Heart left ventricle (tissue), 16 donors: ENCODE data around the gene SFT2D3. TPM values are rescaled to one million over a fixed set of nuclear protein-coding genes. Genes with fewer than 3 reads are reported as not detected.

Source experiments
- ATAC-seq, 4 donors: fragments of 200-7000 bp; cut with Tn5 transposase; one replicate each; pipeline ENCODE4 v1.9.1; 2020 to 2022; ENCODE audit warnings: moderate library complexity in 4 of 4, mild to moderate bottlenecking in 3 of 4, moderate number of reproducible peaks in 1 of 4
- DNase-seq, 5 donors: peaks; one replicate each; pipeline ENCODE4 v3.0.0-alpha.2; 2020
- H3K27ac ChIP-seq, 12 donors: fragments of 200-600 bp; sonication (generic) in 4 of 12; one replicate each; pipeline versions ENCODE4 v1.5.0 to v1.8.0; 2016 to 2022; ENCODE audit warnings: mild to moderate bottlenecking in 2 of 12
- H3K27me3 ChIP-seq, 9 donors: fragments of 200-600 bp; sonication (generic) in 2 of 9; one replicate each; pipeline versions ENCODE4 v1.5.1 to v1.8.0; 2016 to 2022; ENCODE audit warnings: mild to moderate bottlenecking in 3 of 9
- H3K36me3 ChIP-seq, 9 donors: fragments of 200-600 bp; sonication (generic) in 2 of 9; one replicate each; pipeline versions ENCODE4 v1.5.0 to v1.8.0; 2018 to 2022; ENCODE audit warnings: mild to moderate bottlenecking in 2 of 9
- H3K4me1 ChIP-seq, 12 donors: fragments of 200-600 bp; sonication (generic) in 4 of 12; one replicate each; pipeline versions ENCODE4 v1.5.0 to v1.8.0; 2016 to 2022; ENCODE audit warnings: mild to moderate bottlenecking in 3 of 12
- H3K4me3 ChIP-seq, 12 donors: fragments of 200-600 bp; sonication (generic) in 4 of 12; one replicate each; pipeline versions ENCODE4 v1.5.0 to v1.8.0; 2017 to 2022; ENCODE audit warnings: mild to moderate bottlenecking in 9 of 12, moderate library complexity in 4 of 12
- H3K9me3 ChIP-seq, 12 donors: fragments of 200-600 bp; sonication (generic) in 4 of 12; one replicate each; pipeline versions ENCODE4 v1.5.0 to v1.8.0; 2016 to 2022; ENCODE audit warnings: mild to moderate bottlenecking in 1 of 12
- POLR2A ChIP-seq, 2 donors: fragments of 450-650 bp; IDR thresholded peaks; one replicate each; pipeline ENCODE4 v1.6.1; 2017; ENCODE audit warnings: antibody characterized with exemption in 2 of 2, mild to moderate bottlenecking in 2 of 2, moderate library complexity in 2 of 2
- WGBS, 4 donors: extraction: QIAGEN DNeasy Blood & Tissue Kit in 2 of 4; methylation state at CpG; one replicate each; pipeline versions ENCODE4 v1.1.5 to v1.1.7; 2013 to 2018; 5-methylcytosine and 5-hydroxymethylcytosine counted together
- intact Hi-C, 10 donors: fragments of 100-400 bp; cut with DNase I; formaldehyde crosslinking; loops; one replicate each; pipeline versions ENCODE4 v1.11.1 to v1.14.2; 2022
- long read RNA-seq, 3 donors: library from polyadenylated mRNA; unstranded; transcript quantifications; one replicate each; pipeline ENCODE4 v2.0.0, GENCODE V29; 2020 to 2021
- polyA plus RNA-seq, 2 donors: library from polyadenylated mRNA; stranded (reverse); fragments of 200-250 nt; gene quantifications; one replicate each; pipeline ENCODE4 v1.2.3, GENCODE V29; 2013
- total RNA-seq, 9 donors: library from RNA; depleted of rRNA in 2 of 9; stranded (reverse); fragments of >200 nt in 2 of 9; fragmentation: NEBNext Ultra II Directional in 3 of 9; extraction: Animal tissue kit (Norgen Biotek cat#: 25700) in 3 of 9; gene quantifications; one replicate each; pipeline versions ENCODE4 v1.1.0 to v1.2.4, GENCODE V29; 2016 to 2023
- TF ChIP-seq, protein P1 (sequence below), 12 donors: fragments of 200-600 bp; sonication (generic) in 4 of 12; IDR thresholded peaks; one replicate each; pipeline versions ENCODE4 v1.5.0 to v1.8.0; 2018 to 2022; ENCODE audit warnings: antibody characterized with exemption in 12 of 12, mild to moderate bottlenecking in 5 of 12
- donor health status: ischemic (EF 13 %, LVEDD 7.1; RV severe dilation, severe dysfunction).
- donor health status: healthy with polysubstance abuse.
- donor health status: DM: no; HTN: yes; CAD: no.
- donor health status: DM: no; HTN: no; CAD: no.
- donor health status: ischemic (EF 25% LVEDD 6.9; RV normal size, moderate dysfunction).
- donor health status: ischemic (EF 25% LVEDD 5.7; RV mildly dilated, moderate dysfunction).
- donor health status: healthy.
- donor health status: DM: yes; HTN: yes; CAD: no.
- donor health status: ischemic (EF 35%, LVEDD 5.7; RV mildly dilated, moderate dysfunction).
- donor health status: nonischemic (EF 11% LVEDD 7.7; RV severe dilation, severe dysfunction).
- donor health status: DM: yes; HTN: yes; CAD: no.
- donor health status: PGD.
- donor health status: ischemic (EF 29% LVEDD 5.4; RV normal size, mild dysfunction).
- donor health status: nonischemic (EF 23%, LVEDD 6.1; RV moderate dilation, normal function).

Gene SFT2D3, protein sequence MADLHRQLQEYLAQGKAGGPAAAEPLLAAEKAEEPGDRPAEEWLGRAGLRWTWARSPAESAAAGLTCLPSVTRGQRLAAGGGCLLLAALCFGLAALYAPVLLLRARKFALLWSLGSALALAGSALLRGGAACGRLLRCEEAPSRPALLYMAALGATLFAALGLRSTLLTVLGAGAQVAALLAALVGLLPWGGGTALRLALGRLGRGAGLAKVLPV
- 1 to 10 TPM; 2.4 to 5.2 (median 3.7) TPM for total RNA-seq
- polyA plus RNA-seq, result 1 to 10 TPM; 2.8 to 3.4 TPM
- long read RNA-seq, donor 1, transcript SFT2D3-201 (1 exons, 3,735 nt), result major isoform, 21 of 21 reads
- long read RNA-seq, donor 1, partial matches to known transcripts, result 0 of 21 reads
- long read RNA-seq, donor 1, other reads (novel, unspliced or antisense), result 0 of 21 reads
- long read RNA-seq, donor 2, partial matches to known transcripts, result 0 of 1 reads
- long read RNA-seq, donor 2, other reads (novel, unspliced or antisense), result 0 of 1 reads
- long read RNA-seq, donor 3, transcript SFT2D3-201 (1 exons, 3,735 nt), result major isoform, 7 of 7 reads
- long read RNA-seq, donor 3, partial matches to known transcripts, result 0 of 7 reads
- long read RNA-seq, donor 3, other reads (novel, unspliced or antisense), result 0 of 7 reads

DNA sequence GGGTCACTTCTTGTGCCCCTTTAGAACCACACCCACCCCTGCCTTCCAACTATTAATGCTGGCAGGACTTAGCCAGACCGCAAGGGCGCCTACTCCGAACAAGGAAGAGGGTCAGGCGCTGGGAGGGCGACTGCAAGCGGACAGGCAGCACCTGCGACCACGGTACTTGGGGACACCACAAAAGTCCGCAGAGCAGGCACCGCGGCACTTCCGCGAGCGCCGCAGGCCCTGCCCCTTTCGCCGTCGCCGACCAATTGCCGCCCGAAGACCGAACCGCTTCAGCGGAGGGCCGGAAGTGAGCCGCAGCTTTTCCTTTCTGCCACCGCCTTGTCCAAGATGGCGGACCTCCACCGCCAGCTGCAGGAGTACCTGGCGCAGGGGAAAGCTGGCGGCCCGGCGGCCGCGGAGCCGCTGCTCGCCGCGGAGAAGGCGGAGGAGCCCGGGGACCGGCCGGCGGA, at the start of gene SFT2D3:
SFT2D3 (plus strand) TSS at position 305 of the 458 bp plus-strand sequence; CDS start at position 337, 32 bp downstream.
- 0% methylated on average over 38 to 44 of the region's 44 CpGs for WGBS, 4 donors
- ATAC-seq, result peak; percentile 88 to 94 (median 88)
- intact Hi-C loops, result loop anchor here in 9 of 10 donors (5.0 to 10.0 kb wide), 7 partner anchors 49 to 186 kb away; partner anchors contain the start of genes IWS1 (in 4 of the 9), POLR2D (in 4 of the 9) and WDR33 (in 3 of the 9)

DNA sequence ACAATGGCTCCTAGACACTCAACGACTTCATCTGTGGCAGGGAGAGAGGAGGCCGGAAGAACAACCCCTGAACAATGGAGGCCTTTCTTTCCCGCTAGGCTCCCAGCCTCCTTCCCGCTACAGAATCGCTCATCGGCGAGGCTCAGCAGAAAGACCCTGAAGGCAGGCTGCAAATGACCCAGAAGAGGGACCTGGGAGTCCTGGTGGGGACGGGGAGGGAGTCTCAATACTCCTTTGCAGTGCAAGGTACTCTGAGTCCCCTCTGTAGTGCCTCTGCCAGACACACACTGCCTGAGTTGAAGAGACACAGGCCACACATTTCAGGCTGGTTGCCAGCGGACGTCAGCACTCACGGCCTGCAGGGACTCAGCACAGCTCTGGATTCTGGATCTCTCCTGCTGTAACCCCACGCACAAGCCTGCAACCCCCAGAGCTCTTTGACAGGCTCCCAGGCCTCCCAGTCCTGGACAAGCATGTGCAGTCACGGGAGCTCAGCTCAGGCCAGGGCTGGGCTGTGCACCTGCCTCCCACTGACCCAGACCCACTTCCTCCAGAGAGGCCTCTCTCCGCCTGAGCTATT, 49.2 kb upstream of the SFT2D3 start:
- peaks cover 0 to 58% (median 40%) of the 10 kb centered on the region in 9 donors for H3K36me3 ChIP-seq
- ATAC-seq (peak; percentile 78 to 81 (median 80)), DNase-seq (peak; percentile 91 to 97 (median 93))
- no peak for TF ChIP-seq POLR2A (IDR thresholded peaks at IDR 0.05)
- TF ChIP-seq, protein P1, sequence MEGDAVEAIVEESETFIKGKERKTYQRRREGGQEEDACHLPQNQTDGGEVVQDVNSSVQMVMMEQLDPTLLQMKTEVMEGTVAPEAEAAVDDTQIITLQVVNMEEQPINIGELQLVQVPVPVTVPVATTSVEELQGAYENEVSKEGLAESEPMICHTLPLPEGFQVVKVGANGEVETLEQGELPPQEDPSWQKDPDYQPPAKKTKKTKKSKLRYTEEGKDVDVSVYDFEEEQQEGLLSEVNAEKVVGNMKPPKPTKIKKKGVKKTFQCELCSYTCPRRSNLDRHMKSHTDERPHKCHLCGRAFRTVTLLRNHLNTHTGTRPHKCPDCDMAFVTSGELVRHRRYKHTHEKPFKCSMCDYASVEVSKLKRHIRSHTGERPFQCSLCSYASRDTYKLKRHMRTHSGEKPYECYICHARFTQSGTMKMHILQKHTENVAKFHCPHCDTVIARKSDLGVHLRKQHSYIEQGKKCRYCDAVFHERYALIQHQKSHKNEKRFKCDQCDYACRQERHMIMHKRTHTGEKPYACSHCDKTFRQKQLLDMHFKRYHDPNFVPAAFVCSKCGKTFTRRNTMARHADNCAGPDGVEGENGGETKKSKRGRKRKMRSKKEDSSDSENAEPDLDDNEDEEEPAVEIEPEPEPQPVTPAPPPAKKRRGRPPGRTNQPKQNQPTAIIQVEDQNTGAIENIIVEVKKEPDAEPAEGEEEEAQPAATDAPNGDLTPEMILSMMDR (IDR thresholded peaks at IDR 0.05), result no peak
- no peaks in the 10 kb centered on the region for H3K9me3 ChIP-seq
- whole genome bisulfite sequencing, 4 donors, result 32 to 49% (median 43%) methylated on average over 12 to 14 of the region's 14 CpGs
- peaks cover 33 to 98% (median 94%) of the 10 kb centered on the region in 12 donors for H3K4me1 ChIP-seq
- intact Hi-C loops, result loop anchor here in 3 of 10 donors (2.0 to 5.0 kb wide), 3 partner anchors 23 to 50 kb away; partner anchors contain the start of genes LIMS2 (in 2 of the 3) and SFT2D3 (in 1 of the 3)
- H3K27me3 ChIP-seq, result no peaks in the 10 kb centered on the region
- peak overlapping the region; percentile 49 to 98 (median 84) for H3K27ac ChIP-seq
- no peak overlapping the region for H3K4me3 ChIP-seq

More for the DNA sequence above, at the start of gene SFT2D3:
- Histone ChIP-seq H3K4me3 (peak within 1 kb of the TSS; percentile 39 to 88 (median 69)), H3K27me3 (no peaks in the 10 kb centered on the region), H3K36me3 (peaks cover 0 to 26% (median 9%) of the 10 kb centered on the region in 9 donors), H3K9me3 (no peaks in the 10 kb centered on the region), H3K4me1 (peaks cover 0 to 45% (median 38%) of the 10 kb centered on the region in 12 donors), H3K27ac (peak within 1 kb of the TSS; percentile 90 to 99 (median 96))
- DNase-seq, result peak; percentile 93 to 95 (median 95)
- peak in 1 of 2 donors; percentile 90 for TF ChIP-seq POLR2A (IDR thresholded peaks at IDR 0.05)
- TF ChIP-seq, protein P1 (IDR thresholded peaks at IDR 0.05), result no peak

DNA sequence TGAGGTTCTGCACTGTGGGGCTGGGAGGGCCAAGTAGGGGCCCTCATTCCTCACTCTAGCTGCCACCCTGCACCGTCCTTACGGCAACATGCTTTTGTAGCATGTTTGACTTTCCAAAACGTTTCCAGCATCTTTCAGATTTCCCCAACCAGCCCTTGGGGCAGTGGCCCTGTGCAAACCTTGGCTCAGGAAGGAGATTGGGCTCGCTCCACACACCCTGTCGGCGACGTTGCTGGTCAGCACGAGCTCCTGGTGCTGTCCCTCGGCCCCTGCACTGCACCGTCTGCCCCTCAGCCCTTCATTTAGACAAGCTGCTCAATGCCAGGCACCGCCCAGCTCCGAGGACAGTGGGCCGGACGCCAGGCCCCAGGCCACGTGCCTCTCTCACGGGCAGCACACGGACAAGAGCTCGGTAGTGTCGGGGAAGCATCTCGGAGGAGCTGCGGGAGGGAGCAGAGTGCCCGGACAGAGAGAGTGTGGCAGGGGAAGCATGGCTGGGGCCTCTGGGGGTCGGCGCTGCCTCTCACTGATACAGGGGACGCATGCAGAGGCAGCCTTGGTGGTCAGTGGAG, 48.4 kb upstream of the SFT2D3 start:
- Histone ChIP-seq H3K4me3 (no peak overlapping the region), H3K9me3 (no peaks in the 10 kb centered on the region), H3K27ac (peak overlapping the region; percentile 43 to 98 (median 84)), H3K4me1 (peaks cover 31 to 98% (median 94%) of the 10 kb centered on the region in 12 donors), H3K27me3 (no peaks in the 10 kb centered on the region), H3K36me3 (peaks cover 0 to 63% (median 48%) of the 10 kb centered on the region in 9 donors)
- no peak for TF ChIP-seq POLR2A (IDR thresholded peaks at IDR 0.05)
- TF ChIP-seq, protein P1 (IDR thresholded peaks at IDR 0.05), result no peak
- WGBS, 4 donors, result 46 to 51% (median 48%) methylated on average over 24 to 25 of the region's 25 CpGs
- ATAC-seq, result no peak
- intact Hi-C loops, result loop anchor here in 3 of 10 donors (2.0 to 5.0 kb wide), 3 partner anchors 22 to 49 kb away; partner anchors contain the start of genes LIMS2 (in 1 of the 3) and SFT2D3 (in 1 of the 3)
- peak in 3 of 5 donors; percentile 26 to 64 (median 28) for DNase-seq
